Measurements from ENCODE around the gene ANXA4.

The ANXA4 gene

DNA sequence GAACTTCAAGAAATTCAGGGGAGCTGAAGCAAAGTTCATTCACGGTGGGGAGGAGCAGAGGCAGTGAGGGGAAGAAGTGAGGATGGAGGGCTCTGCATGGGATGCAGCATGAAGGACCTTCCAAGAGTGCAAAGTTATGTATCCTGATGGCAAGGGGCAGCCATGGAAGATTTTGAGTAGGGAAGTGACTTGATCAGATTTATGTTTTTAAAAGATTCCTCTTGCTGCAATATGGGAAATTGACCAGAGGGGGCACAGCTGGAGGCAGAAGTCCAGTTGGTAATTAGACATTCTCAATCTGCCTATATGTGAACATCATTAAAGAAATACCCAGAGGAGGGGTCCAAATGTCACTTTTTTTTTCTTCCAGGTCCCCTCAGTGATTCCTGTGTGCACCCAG is 21.5 kb upstream of the ANXA4 start:
- Histone ChIP-seq H3K4me1 (ENCODE audit: control insufficient read depth in 5 of 5, insufficient read depth in 5 of 5, low read length in 5 of 5) (peaks cover 0 to 4% (median 3%) of the 10 kb centered on the region in 5 donors), H3K4me3 (ENCODE audit: low read depth in 1 of 5, low read length in 5 of 5) (no peak overlapping the region), H3K27me3 (ENCODE audit: control insufficient read depth in 5 of 5, insufficient read depth in 4 of 5, low read length in 5 of 5) (no peaks in the 10 kb centered on the region), H3K36me3 (ENCODE audit: control insufficient read depth in 5 of 5, insufficient read depth in 5 of 5, low read length in 5 of 5) (no peaks in the 10 kb centered on the region), H3K9me3 (ENCODE audit: control insufficient read depth in 5 of 5, low read length in 5 of 5) (no peaks in the 10 kb centered on the region), H3K9ac (ENCODE audit: low read length in 5 of 5) (no peak overlapping the region), H3K27ac (ENCODE audit: low read depth, low read length) (no peak overlapping the region)

DNA sequence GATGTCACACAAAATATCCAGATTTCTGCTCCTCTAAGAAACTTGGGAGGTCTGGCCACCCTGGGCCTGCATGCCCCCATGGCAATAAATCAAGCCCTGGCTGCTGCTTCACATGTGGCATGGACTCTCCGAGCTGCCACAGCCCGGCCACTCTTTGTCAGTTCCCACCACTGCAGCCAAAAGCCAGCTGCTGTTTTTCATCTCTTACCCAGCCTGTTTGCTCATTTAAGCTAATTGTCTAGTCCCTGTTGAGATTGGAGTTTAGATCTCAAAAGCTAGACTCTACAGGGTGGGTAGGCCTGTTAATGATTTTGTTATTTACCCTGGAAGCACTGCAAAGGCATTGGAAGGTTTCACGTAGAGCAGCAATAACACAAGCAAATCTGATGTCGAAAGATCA is 20.9 kb upstream of the ANXA4 start:
- peak overlapping the region in 1 of 5 donors; percentile 7 for H3K9ac ChIP-seq (ENCODE audit: low read length in 5 of 5)
- H3K27me3 ChIP-seq (ENCODE audit: control insufficient read depth in 5 of 5, insufficient read depth in 4 of 5, low read length in 5 of 5), result no peaks in the 10 kb centered on the region
- H3K36me3 ChIP-seq (ENCODE audit: control insufficient read depth in 5 of 5, insufficient read depth in 5 of 5, low read length in 5 of 5), result no peaks in the 10 kb centered on the region
- H3K4me3 ChIP-seq (ENCODE audit: low read depth in 1 of 5, low read length in 5 of 5), result no peak overlapping the region
- no peaks in the 10 kb centered on the region for H3K9me3 ChIP-seq (ENCODE audit: control insufficient read depth in 5 of 5, low read length in 5 of 5)
- H3K4me1 ChIP-seq (ENCODE audit: control insufficient read depth in 5 of 5, insufficient read depth in 5 of 5, low read length in 5 of 5), result peaks cover 0 to 4% (median 3%) of the 10 kb centered on the region in 5 donors
- H3K27ac ChIP-seq (ENCODE audit: low read depth, low read length), result no peak overlapping the region

DNA sequence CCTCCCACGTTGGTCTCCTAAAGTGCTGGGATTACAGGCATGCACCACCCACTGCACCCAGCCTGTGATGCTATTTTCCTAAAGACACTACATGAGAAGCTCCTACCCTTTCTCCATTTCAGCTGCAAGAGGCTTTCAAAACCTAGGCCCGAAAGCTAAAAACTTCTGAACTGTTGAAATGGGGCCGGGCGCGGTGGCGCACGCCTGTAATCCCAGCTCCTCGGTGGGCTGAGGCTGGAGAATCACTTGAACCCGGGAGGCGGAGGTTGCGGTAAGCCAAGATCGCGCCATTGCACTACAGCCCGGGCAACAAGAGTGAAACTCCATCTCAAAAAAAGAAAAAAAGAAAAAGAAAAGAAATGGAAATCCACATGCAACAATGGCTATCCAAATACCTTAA is 18.1 kb upstream of the ANXA4 start:
- Histone ChIP-seq H3K27ac (ENCODE audit: low read depth, low read length) (no peak overlapping the region), H3K36me3 (ENCODE audit: control insufficient read depth in 5 of 5, insufficient read depth in 5 of 5, low read length in 5 of 5) (no peaks in the 10 kb centered on the region), H3K9ac (ENCODE audit: low read length in 5 of 5) (no peak overlapping the region), H3K9me3 (ENCODE audit: control insufficient read depth in 5 of 5, low read length in 5 of 5) (no peaks in the 10 kb centered on the region), H3K4me1 (ENCODE audit: control insufficient read depth in 5 of 5, insufficient read depth in 5 of 5, low read length in 5 of 5) (peaks cover 0 to 4% (median 3%) of the 10 kb centered on the region in 5 donors), H3K4me3 (ENCODE audit: low read depth in 1 of 5, low read length in 5 of 5) (no peak overlapping the region), H3K27me3 (ENCODE audit: control insufficient read depth in 5 of 5, insufficient read depth in 4 of 5, low read length in 5 of 5) (no peaks in the 10 kb centered on the region)

DNA sequence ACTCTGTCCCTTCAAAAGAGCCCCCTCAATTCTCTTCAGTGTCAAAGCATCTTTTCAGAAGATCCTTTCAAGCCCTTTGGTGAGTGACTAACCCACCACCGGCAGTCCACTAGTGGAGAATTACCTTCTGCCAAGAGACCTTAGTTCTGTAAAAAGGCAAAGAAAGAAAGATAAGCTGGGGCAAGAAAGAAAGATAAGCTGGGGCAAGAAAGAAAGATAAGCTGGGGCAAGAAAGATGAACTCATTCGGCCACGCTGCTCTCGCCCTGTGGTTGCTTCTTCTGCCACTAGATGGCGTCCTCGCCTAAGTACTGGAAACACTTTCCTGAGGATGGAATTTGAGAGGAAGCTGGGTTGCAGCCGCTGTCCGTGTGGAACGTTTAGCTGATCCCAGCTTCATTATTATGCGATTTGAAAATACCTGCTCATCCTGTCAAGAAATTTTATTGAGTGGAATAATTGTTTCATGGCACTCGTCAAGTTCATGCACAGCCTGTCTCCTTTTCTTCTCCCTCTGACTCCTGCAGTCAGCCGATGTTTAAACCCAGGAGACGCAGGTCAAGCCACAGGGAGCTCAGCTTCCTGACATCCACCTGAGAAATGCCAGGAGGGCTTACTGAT is 17.3 kb upstream of the ANXA4 start:
- Histone ChIP-seq H3K36me3 (ENCODE audit: control insufficient read depth in 5 of 5, insufficient read depth in 5 of 5, low read length in 5 of 5) (no peaks in the 10 kb centered on the region), H3K4me1 (ENCODE audit: control insufficient read depth in 5 of 5, insufficient read depth in 5 of 5, low read length in 5 of 5) (peaks cover 0 to 4% (median 3%) of the 10 kb centered on the region in 5 donors), H3K27ac (ENCODE audit: low read depth, low read length) (no peak overlapping the region), H3K4me3 (ENCODE audit: low read depth in 1 of 5, low read length in 5 of 5) (peak overlapping the region; percentile 45 to 60 (median 55)), H3K9me3 (ENCODE audit: control insufficient read depth in 5 of 5, low read length in 5 of 5) (no peaks in the 10 kb centered on the region), H3K27me3 (ENCODE audit: control insufficient read depth in 5 of 5, insufficient read depth in 4 of 5, low read length in 5 of 5) (no peaks in the 10 kb centered on the region), H3K9ac (ENCODE audit: low read length in 5 of 5) (no peak overlapping the region)

DNA sequence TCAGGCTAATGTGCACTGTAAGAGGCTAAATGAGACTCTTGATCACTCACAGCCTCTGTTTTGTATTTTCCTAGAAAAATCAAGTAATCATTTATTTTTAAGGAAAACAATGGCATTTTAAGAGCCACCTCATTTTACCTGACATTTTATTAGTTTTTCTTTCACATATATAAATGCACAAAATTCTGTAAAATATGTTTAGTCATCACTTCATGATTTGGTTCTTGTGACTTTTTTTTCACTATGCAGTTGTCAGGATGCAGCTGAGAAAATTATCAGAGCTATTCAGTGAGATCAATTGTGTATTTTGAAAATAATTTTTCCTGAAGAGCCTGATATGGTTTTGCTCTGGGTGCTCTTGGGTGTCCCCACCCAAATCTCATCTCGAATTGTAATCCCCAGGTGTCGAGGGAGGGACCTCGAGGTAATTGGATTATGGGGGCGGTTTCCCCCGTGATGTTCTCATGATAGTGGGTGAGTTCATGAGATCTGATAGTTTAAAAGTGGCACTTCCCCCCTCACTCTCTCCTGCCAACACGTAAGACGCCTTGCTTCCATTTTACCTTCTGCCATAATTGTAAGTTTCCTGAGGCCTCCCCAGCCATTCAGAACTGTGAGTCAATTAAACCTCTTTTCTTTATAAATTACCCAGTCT is 16.1 kb upstream of the ANXA4 start:
- Histone ChIP-seq H3K4me1 (ENCODE audit: control insufficient read depth in 5 of 5, insufficient read depth in 5 of 5, low read length in 5 of 5) (peaks cover 0 to 4% (median 3%) of the 10 kb centered on the region in 5 donors), H3K27ac (ENCODE audit: low read depth, low read length) (no peak overlapping the region), H3K9me3 (ENCODE audit: control insufficient read depth in 5 of 5, low read length in 5 of 5) (no peaks in the 10 kb centered on the region), H3K36me3 (ENCODE audit: control insufficient read depth in 5 of 5, insufficient read depth in 5 of 5, low read length in 5 of 5) (no peaks in the 10 kb centered on the region), H3K4me3 (ENCODE audit: low read depth in 1 of 5, low read length in 5 of 5) (no peak overlapping the region), H3K9ac (ENCODE audit: low read length in 5 of 5) (no peak overlapping the region), H3K27me3 (ENCODE audit: control insufficient read depth in 5 of 5, insufficient read depth in 4 of 5, low read length in 5 of 5) (no peaks in the 10 kb centered on the region)

DNA sequence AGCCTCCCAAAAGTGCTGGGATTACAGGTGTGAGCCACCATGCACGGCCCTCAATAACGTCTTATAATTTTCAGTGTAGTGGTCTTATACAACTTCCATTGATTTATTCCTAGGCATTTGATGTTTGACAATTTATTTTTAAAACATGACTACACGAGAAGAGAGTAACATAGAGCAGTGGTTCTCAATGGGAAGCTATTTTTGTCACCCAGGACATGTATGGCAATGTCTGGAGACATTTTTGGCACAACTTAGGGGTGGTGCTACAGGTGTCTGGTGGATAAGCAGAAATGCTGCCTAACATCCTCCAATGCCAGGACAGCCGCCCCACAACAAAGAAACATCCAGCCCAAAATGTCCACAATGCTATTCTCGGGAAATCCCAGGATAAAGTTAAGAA is 12.7 kb upstream of the ANXA4 start:
- Histone ChIP-seq H3K9ac (ENCODE audit: low read length in 5 of 5) (no peak overlapping the region), H3K36me3 (ENCODE audit: control insufficient read depth in 5 of 5, insufficient read depth in 5 of 5, low read length in 5 of 5) (no peaks in the 10 kb centered on the region), H3K4me3 (ENCODE audit: low read depth in 1 of 5, low read length in 5 of 5) (no peak overlapping the region), H3K9me3 (ENCODE audit: control insufficient read depth in 5 of 5, low read length in 5 of 5) (no peaks in the 10 kb centered on the region), H3K4me1 (ENCODE audit: control insufficient read depth in 5 of 5, insufficient read depth in 5 of 5, low read length in 5 of 5) (peaks cover 0 to 13% (median 10%) of the 10 kb centered on the region in 5 donors), H3K27me3 (ENCODE audit: control insufficient read depth in 5 of 5, insufficient read depth in 4 of 5, low read length in 5 of 5) (no peaks in the 10 kb centered on the region), H3K27ac (ENCODE audit: low read depth, low read length) (no peak overlapping the region)

DNA sequence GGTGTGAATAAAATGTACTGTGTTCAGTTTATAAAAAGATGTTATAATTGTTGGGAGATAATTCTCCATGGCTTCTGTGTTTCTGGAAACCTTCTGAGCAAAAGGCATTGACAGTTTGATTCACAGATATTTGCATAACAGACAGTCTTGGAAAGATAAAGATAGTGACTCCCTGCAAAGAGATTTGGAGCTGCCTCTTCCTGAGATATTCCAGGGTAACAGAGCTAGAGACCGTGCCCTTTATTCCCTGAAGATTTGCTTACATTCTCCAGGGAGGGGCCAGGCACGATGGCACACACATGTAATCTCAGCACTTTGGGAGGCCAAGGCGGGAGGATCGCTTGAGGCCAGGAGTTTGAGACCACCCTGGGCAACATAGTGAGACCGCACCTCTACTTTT is 12.2 kb upstream of the ANXA4 start:
- H3K27ac ChIP-seq (ENCODE audit: low read depth, low read length), result no peak overlapping the region

DNA sequence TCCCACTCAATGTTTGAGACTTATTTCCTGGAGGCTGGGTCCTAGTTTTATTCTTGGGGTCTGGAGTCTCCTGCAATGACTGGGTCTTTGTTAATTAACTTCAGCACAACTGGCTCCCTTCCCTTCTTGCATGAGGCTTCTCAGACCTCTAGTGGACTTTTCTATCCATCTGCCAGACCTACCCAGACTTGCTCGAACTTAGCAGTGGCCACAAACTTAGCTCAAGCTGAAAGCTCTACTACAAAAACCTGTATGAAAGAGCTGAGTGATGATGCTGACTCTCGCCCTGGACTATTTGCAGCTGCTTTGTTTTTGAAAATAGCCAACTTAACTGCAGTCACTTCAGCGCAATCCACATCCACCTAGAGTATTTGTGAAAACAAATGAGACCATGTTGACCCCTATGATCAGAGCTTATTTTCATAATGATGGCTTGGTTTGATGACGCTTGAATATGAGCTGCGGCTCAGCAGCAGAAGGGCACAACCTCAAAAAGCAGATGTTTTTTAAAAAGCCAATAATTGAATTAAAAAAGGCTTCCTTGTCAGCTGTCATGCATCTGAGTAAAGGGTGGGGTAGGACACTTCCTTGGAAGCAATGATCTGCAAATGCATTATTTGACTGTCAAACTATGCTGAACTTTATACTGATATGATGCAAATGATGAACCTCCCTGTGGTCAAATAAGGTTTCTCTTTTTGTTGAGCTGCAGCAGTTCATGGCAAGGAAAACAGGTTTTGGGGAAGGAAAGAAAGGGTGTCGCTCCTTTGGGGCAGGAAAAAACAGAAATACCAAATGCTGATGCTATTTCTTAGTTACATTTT is 10.6 kb upstream of the ANXA4 start:
- H3K4me1 ChIP-seq (ENCODE audit: control insufficient read depth in 5 of 5, insufficient read depth in 5 of 5, low read length in 5 of 5), result peaks cover 0 to 10% (median 6%) of the 10 kb centered on the region in 5 donors
- no peak overlapping the region for H3K4me3 ChIP-seq (ENCODE audit: low read depth in 1 of 5, low read length in 5 of 5)
- H3K27ac ChIP-seq (ENCODE audit: low read depth, low read length), result no peak overlapping the region
- H3K9ac ChIP-seq (ENCODE audit: low read length in 5 of 5), result no peak overlapping the region
- H3K27me3 ChIP-seq (ENCODE audit: control insufficient read depth in 5 of 5, insufficient read depth in 4 of 5, low read length in 5 of 5), result no peaks in the 10 kb centered on the region
- no peaks in the 10 kb centered on the region for H3K9me3 ChIP-seq (ENCODE audit: control insufficient read depth in 5 of 5, low read length in 5 of 5)
- no peaks in the 10 kb centered on the region for H3K36me3 ChIP-seq (ENCODE audit: control insufficient read depth in 5 of 5, insufficient read depth in 5 of 5, low read length in 5 of 5)

More for the DNA sequence above, 12.2 kb upstream of the ANXA4 start:
- Histone ChIP-seq H3K4me3 (ENCODE audit: low read depth in 1 of 5, low read length in 5 of 5) (no peak overlapping the region), H3K4me1 (ENCODE audit: control insufficient read depth in 5 of 5, insufficient read depth in 5 of 5, low read length in 5 of 5) (peaks cover 0 to 13% (median 9%) of the 10 kb centered on the region in 5 donors), H3K27me3 (ENCODE audit: control insufficient read depth in 5 of 5, insufficient read depth in 4 of 5, low read length in 5 of 5) (no peaks in the 10 kb centered on the region), H3K36me3 (ENCODE audit: control insufficient read depth in 5 of 5, insufficient read depth in 5 of 5, low read length in 5 of 5) (no peaks in the 10 kb centered on the region), H3K9ac (ENCODE audit: low read length in 5 of 5) (no peak overlapping the region), H3K9me3 (ENCODE audit: control insufficient read depth in 5 of 5, low read length in 5 of 5) (no peaks in the 10 kb centered on the region)

DNA sequence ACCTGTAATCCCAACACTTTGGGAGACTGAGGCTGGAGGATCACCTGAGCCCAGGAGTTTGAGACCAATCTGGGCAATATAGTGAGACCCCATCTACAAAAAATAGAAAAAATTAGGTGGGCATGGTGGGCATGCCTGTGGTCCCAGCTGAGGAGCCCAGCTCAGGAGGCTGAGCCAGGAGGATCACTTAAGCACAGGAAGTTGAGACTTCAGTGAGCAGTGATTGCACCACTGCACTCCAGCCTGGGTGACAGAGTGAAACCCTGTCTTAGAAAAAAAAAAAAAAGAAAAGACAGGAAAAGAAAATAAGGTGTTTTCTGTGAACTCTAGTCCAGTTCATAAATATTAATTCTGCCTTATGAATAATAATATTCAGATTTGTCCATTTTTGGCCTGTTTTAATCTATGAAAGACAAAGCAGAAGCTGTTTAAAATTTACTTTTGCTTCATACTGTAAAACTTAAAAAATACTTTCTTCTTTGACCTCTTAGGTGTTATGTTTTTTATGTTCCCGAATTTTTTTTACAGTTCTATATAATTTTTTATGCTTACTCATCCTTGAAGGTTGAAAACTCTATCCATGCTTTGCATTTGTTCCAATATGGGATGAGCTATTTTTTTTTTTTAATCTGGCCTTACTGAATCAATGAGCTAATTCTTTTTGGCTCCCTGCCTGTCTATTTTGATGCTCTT is 8.4 kb upstream of the ANXA4 start:
- Histone ChIP-seq H3K4me1 (ENCODE audit: control insufficient read depth in 5 of 5, insufficient read depth in 5 of 5, low read length in 5 of 5) (peaks cover 0 to 10% (median 6%) of the 10 kb centered on the region in 5 donors), H3K27ac (ENCODE audit: low read depth, low read length) (no peak overlapping the region), H3K4me3 (ENCODE audit: low read depth in 1 of 5, low read length in 5 of 5) (no peak overlapping the region)

More for the DNA sequence above, 8.4 kb upstream of the ANXA4 start:
- Histone ChIP-seq H3K9me3 (ENCODE audit: control insufficient read depth in 5 of 5, low read length in 5 of 5) (no peaks in the 10 kb centered on the region), H3K27me3 (ENCODE audit: control insufficient read depth in 5 of 5, insufficient read depth in 4 of 5, low read length in 5 of 5) (no peaks in the 10 kb centered on the region), H3K9ac (ENCODE audit: low read length in 5 of 5) (no peak overlapping the region), H3K36me3 (ENCODE audit: control insufficient read depth in 5 of 5, insufficient read depth in 5 of 5, low read length in 5 of 5) (no peaks in the 10 kb centered on the region)

Data from subcutaneous abdominal adipose tissue (tissue), 5 donors.